ENCODE results near the gene SAE1. TPM values are rescaled to one million over a fixed set of nuclear protein-coding genes. Genes with fewer than 3 reads are reported as not detected.

The SAE1 gene
- total RNA-seq, 1 experiment from 2014 or later = 251 TPM

GRCh38 chr19:47226426-47227351 is 96.1 kb downstream of the SAE1 start:
- peak; percentile 70 to 85 for DNase-seq
- POLR2A ChIA-PET = interaction anchor here (0.5 to 3.9 kb wide), 11 partner anchors 13 to 502 kb away, joined by 3 to 55 read pairs (median 6); partner anchors contain the start of genes CCDC9 and ZC3H4
- Mint-ChIP-seq H3K36me3 (ENCODE audit: insufficient read depth, unreplicated experiment) (peaks cover 42% of the 10 kb centered on the region), H3K4me1 (ENCODE audit: low read depth, unreplicated experiment) (peaks cover 10% of the 10 kb centered on the region), H3K27me3 (ENCODE audit: insufficient read depth, unreplicated experiment) (no peaks in the 10 kb centered on the region), H3K4me3 (ENCODE audit: unreplicated experiment) (no peak overlapping the region), H3K27ac (ENCODE audit: unreplicated experiment) (no peak overlapping the region), H3K9me3 (ENCODE audit: unreplicated experiment) (no peaks in the 10 kb centered on the region)
- TF ChIP-seq CTCF (IDR thresholded peaks at IDR 0.05; ENCODE audit: insufficient read depth in 1 of 2, low read depth in 1 of 2, low read length in 1 of 2, severe bottlenecking in 1 of 2, unreplicated experiment in 1 of 2) = peak in 1 of 2 experiments; percentile 5
- Histone ChIP-seq H3K27me3 (replicated peaks; ENCODE audit: control insufficient read depth, insufficient read depth, low read length) (no peaks in the 10 kb centered on the region), H3K9me3 (no peaks in the 10 kb centered on the region), H3K4me1 (peaks cover 36% of the 10 kb centered on the region), H3K36me3 (ENCODE audit: control insufficient read depth, insufficient read depth, low read length) (0 out of 2 replicates have a peak, but pooled peaks cover 2% of the 10 kb centered on the region), H3K4me3 (ENCODE audit: low read depth, low read length) (peak overlapping the region; percentile 61)
- CTCF ChIA-PET = interaction anchor here (0.6 to 4.1 kb wide), 9 partner anchors 9 to 112 kb away, joined by 3 to 64 read pairs (median 5); partner anchors contain the start of gene CCDC9
- intact Hi-C loops (cut with micrococcal nuclease; ENCODE audit: unreplicated experiment) = no loop called here
- BruUV-seq (replicated peaks) = TSS peak; percentile 82

GRCh38 chr19:47227352-47228167 is 96.9 kb downstream of the SAE1 start:
- Histone ChIP-seq H3K4me1 (peaks cover 41% of the 10 kb centered on the region), H3K36me3 (ENCODE audit: control insufficient read depth, insufficient read depth, low read length) (0 out of 2 replicates have a peak, but pooled peaks cover 2% of the 10 kb centered on the region), H3K4me3 (ENCODE audit: low read depth, low read length) (peak overlapping the region; percentile 61), H3K9me3 (no peaks in the 10 kb centered on the region), H3K27me3 (replicated peaks; ENCODE audit: control insufficient read depth, insufficient read depth, low read length) (no peaks in the 10 kb centered on the region)
- Mint-ChIP-seq H3K4me3 (ENCODE audit: unreplicated experiment) (no peak overlapping the region), H3K4me1 (ENCODE audit: low read depth, unreplicated experiment) (peaks cover 15% of the 10 kb centered on the region), H3K36me3 (ENCODE audit: insufficient read depth, unreplicated experiment) (peaks cover 34% of the 10 kb centered on the region), H3K9me3 (ENCODE audit: unreplicated experiment) (no peaks in the 10 kb centered on the region), H3K27ac (ENCODE audit: unreplicated experiment) (no peak overlapping the region), H3K27me3 (ENCODE audit: insufficient read depth, unreplicated experiment) (no peaks in the 10 kb centered on the region)
- intact Hi-C loops (cut with micrococcal nuclease; ENCODE audit: unreplicated experiment) = loop anchor here (1.0 kb wide), 1 partner anchor 17 kb away; no protein-coding TSS in a partner anchor
- DNase-seq = peak; percentile 95 to 97
- no TSS peak for BruUV-seq (replicated peaks)
- ChIA-PET CTCF (interaction anchor here (4.1 kb wide), 1 partner anchor 17 kb away, joined by 64 read pairs; no protein-coding TSS in a partner anchor), POLR2A (interaction anchor here (0.6 to 3.9 kb wide), 3 partner anchors 15 to 29 kb away, joined by 3 to 55 read pairs (median 3); partner anchors contain the start of gene CCDC9)
- no peak for TF ChIP-seq CTCF (IDR thresholded peaks at IDR 0.05; ENCODE audit: insufficient read depth in 1 of 2, low read depth in 1 of 2, low read length in 1 of 2, severe bottlenecking in 1 of 2, unreplicated experiment in 1 of 2)

All from Caco-2 (cell line).